ENCODE data around the gene FGF12.
A peak's percentile ranks its signal among the peaks of the same experiment; 100 is the strongest.

Gene FGF12

DNA sequence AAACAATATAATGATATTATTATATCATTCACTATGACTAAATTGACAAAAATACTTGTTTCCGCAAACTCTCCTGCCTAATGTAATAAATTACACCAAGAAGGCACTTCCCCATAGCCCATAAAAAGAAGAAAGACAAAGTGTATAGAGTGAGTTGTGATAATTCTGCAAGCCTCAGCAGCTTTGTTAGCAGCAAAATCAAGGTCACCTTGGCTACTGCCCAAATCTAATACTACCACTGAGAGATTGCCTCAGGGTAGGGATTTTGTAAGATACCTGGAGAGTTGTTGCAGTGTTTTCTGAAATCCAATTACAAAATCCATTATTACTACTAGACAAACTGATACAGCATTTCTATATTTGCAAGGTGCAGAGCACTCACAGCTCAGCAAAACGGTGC is 503.5 kb downstream of the FGF12 start:
- DNase-seq (ENCODE audit: low read depth) = no peak
- H3K4me3 ChIP-seq (ENCODE audit: low read length) = no peak overlapping the region
- TF ChIP-seq, protein P1, sequence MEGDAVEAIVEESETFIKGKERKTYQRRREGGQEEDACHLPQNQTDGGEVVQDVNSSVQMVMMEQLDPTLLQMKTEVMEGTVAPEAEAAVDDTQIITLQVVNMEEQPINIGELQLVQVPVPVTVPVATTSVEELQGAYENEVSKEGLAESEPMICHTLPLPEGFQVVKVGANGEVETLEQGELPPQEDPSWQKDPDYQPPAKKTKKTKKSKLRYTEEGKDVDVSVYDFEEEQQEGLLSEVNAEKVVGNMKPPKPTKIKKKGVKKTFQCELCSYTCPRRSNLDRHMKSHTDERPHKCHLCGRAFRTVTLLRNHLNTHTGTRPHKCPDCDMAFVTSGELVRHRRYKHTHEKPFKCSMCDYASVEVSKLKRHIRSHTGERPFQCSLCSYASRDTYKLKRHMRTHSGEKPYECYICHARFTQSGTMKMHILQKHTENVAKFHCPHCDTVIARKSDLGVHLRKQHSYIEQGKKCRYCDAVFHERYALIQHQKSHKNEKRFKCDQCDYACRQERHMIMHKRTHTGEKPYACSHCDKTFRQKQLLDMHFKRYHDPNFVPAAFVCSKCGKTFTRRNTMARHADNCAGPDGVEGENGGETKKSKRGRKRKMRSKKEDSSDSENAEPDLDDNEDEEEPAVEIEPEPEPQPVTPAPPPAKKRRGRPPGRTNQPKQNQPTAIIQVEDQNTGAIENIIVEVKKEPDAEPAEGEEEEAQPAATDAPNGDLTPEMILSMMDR (conservative IDR thresholded peaks at IDR 0.05; ENCODE audit: low read depth, low read length) = no peak

DNA sequence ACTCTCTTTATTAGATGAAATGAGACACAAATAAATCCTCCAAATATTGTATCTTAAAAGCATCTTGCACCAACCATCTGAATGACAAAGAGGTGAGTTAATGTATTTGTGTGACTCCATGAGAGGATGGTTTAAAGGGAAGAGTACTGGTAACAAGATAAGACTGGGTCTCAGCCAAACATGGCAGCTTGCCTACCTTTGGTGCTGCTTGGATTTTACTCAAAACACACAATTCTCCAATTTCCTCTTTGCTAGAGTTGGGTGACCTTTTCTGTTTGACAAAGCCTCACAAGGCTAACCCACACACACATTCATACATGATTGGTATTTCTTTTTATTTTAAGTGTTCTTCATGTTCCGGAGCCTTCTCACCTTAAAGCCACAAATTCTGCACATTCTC is 506.4 kb downstream of the FGF12 start:
- H3K4me3 ChIP-seq (ENCODE audit: low read length) = no peak overlapping the region
- no peak for DNase-seq (ENCODE audit: low read depth)
- TF ChIP-seq, protein P1 (conservative IDR thresholded peaks at IDR 0.05; ENCODE audit: low read depth, low read length) = no peak

DNA sequence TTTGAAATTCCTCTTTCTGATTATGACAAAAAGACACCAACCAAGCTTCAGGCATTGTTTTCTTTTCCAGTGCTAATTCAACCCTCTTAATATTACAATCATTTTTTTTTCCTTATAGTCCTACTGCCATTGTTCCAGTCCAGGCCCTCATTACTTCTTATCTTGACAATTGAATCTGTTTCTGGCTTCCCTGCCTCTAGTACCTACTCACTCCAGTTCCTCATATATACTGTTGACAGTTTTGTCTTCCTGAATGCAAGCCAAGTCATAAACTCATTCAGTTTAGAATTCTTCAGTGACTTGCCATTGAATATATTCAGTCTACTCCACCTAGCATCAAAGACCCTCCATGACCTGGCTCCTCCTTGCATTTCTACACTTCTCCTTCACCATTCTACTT is 507.4 kb downstream of the FGF12 start:
- H3K4me3 ChIP-seq (ENCODE audit: low read length) = no peak overlapping the region
- DNase-seq (ENCODE audit: low read depth) = no peak
- TF ChIP-seq, protein P1 (conservative IDR thresholded peaks at IDR 0.05; ENCODE audit: low read depth, low read length) = no peak

DNA sequence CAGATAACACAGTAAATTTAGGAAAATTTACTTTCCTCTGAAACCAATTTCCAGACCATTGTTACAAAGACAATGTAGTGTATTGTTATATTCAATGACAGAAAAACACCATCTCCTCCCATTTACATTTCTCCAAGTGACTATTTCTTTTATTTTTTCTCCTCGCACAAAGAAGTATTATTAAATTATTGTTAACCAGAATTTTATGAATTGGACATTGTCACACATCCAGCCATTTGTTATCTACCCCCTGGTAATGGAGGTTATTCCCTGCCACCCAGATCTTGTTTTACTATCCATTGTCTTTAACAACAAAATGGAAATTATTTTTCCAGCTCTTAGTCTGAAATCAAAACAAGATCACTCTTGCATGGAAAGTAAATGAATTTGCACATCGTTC is 511.3 kb downstream of the FGF12 start:
- TF ChIP-seq, protein P1 (conservative IDR thresholded peaks at IDR 0.05; ENCODE audit: low read depth, low read length) = no peak
- DNase-seq (ENCODE audit: low read depth) = no peak
- no peak overlapping the region for H3K4me3 ChIP-seq (ENCODE audit: low read length)

DNA sequence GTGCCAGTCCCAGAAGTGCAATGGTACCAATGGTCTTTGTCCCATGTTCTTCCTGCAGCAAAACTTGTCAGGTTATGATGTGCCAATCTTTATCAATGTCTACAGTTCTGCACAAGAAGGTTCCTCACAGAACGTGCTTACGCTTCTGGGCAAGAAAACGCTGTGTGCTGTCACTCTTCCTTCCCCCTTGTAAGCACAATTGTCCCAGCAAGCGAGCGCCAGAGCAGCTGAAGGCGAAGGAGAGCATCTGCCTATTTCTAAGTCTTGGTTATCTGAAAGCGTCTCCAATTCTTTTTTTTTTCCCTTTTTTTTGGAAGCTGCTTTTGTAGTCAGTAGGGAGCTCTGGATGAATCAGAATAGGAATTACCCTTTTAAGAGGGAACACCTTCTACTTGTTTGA is 514.4 kb downstream of the FGF12 start:
- no peak overlapping the region for H3K4me3 ChIP-seq (ENCODE audit: low read length)
- TF ChIP-seq, protein P1 (conservative IDR thresholded peaks at IDR 0.05; ENCODE audit: low read depth, low read length) = no peak
- DNase-seq (ENCODE audit: low read depth) = no peak

DNA sequence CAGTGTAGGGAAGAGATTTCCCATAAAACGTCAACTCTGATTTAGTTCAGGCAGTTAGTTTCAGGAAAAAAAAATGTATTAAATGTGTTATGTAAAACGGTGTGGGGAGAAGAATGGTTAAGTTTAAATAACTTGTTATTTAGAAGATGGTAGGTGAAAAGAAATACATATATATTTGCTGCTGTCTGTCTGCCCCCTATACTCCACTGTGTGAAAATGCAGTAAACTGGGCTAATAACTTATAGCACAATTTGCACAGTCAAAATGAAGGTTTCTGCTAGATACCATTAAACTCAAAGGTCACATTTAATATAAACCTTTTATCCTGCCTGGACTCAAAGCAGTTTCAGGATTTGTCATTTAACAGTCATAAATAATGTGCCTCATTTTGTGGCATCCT is 515.0 kb downstream of the FGF12 start:
- DNase-seq (ENCODE audit: low read depth) = no peak
- H3K4me3 ChIP-seq (ENCODE audit: low read length) = no peak overlapping the region
- TF ChIP-seq, protein P1 (conservative IDR thresholded peaks at IDR 0.05; ENCODE audit: low read depth, low read length) = peak; percentile 47

DNA sequence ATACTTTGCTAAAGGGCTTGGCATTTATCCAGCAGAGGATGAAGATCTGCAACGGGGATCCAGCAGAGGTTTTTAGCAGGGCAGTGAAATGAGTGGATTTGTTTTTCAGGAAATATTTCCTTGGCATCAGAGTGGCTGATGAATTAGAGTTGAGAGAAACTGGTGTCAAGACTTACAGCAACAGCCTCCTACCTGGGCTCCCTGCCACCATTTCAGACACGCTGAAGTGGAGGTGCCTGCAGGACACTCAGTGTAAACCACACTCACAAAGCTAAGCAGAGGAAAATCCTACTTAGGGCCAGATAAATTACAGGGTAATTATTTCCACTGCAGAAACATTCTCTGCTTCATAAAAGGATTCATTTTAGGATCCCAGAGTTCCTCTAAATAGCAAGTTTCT is 519.7 kb downstream of the FGF12 start:
- no peak for DNase-seq (ENCODE audit: low read depth)
- TF ChIP-seq, protein P1 (conservative IDR thresholded peaks at IDR 0.05; ENCODE audit: low read depth, low read length) = no peak
- H3K4me3 ChIP-seq (ENCODE audit: low read length) = no peak overlapping the region

All from retinal pigment epithelial cell (primary cell).